Tibial nerve (tissue), 4 donors: ENCODE measurements around the gene DDX39B. TPM values are rescaled to one million over a fixed set of nuclear protein-coding genes. Genes with fewer than 3 reads are reported as not detected.

Experiments
- DNase-seq, 2 donors: peaks; one replicate each; pipeline ENCODE4 v3.0.0-alpha.2; 2019; ENCODE audit warnings: low spot score in 2 of 2
- H3K27ac ChIP-seq, 4 donors: fragments of 200-600 bp; sonication (generic) in 3 of 4; one replicate each; pipeline ENCODE4 v1.5.1; 2017 to 2019; ENCODE audit warnings: mild to moderate bottlenecking in 1 of 4
- H3K27me3 ChIP-seq, 2 donors: fragments of 200-600 bp; sonication (generic) in 1 of 2; one replicate each; pipeline versions ENCODE4 v1.5.1 to v1.6.0; 2017 to 2019
- H3K36me3 ChIP-seq, 3 donors: fragments of 200-600 bp; sonication (generic); one replicate each; pipeline ENCODE4 v1.5.1; 2018 to 2019
- H3K4me1 ChIP-seq, 4 donors: fragments of 200-600 bp; sonication (generic) in 3 of 4; one replicate each; pipeline ENCODE4 v1.5.1; 2017 to 2019
- H3K4me3 ChIP-seq, 4 donors: fragments of 200-600 bp; sonication (generic) in 3 of 4; one replicate each; pipeline ENCODE4 v1.5.1; 2017 to 2019; ENCODE audit warnings: mild to moderate bottlenecking in 1 of 4, moderate library complexity in 1 of 4
- H3K9me3 ChIP-seq, 4 donors: fragments of 200-600 bp; sonication (generic) in 3 of 4; one replicate each; pipeline ENCODE4 v1.5.1; 2017 to 2019
- CTCF ChIP-seq, 5 experiments: fragments of 200-600 bp in 3 of 5; fragments of 450-650 bp in 2 of 5; sonication (generic) in 3 of 5; IDR thresholded peaks; one replicate each; pipeline ENCODE4 v1.5.1; 2016 to 2019; ENCODE audit warnings: antibody characterized with exemption in 5 of 5, mild to moderate bottlenecking in 3 of 5, moderate library complexity in 2 of 5
- EP300 ChIP-seq, 2 donors: sonication (generic); formaldehyde crosslinking; IDR thresholded peaks; one replicate each; pipeline ENCODE4 v1.6.1; 2017; ENCODE audit warnings: antibody characterized with exemption in 2 of 2, mild to moderate bottlenecking in 1 of 2
- POLR2A ChIP-seq, 2 donors: fragments of 450-650 bp; IDR thresholded peaks; one replicate each; pipeline ENCODE4 v1.6.1; 2017; ENCODE audit warnings: antibody characterized with exemption in 2 of 2, mild to moderate bottlenecking in 2 of 2, moderate library complexity in 2 of 2
- WGBS, 2 donors: methylation state at CpG; one replicate each; pipeline ENCODE4 v1.1.5; 2018; 5-methylcytosine and 5-hydroxymethylcytosine counted together
- total RNA-seq, 4 donors: library from RNA; depleted of rRNA; stranded (reverse); fragments of >200 nt; gene quantifications; one replicate each; pipeline ENCODE4 v1.1.0, GENCODE V29; 2016

DDX39B gene
- total RNA-seq, 4 donors from 2014 or later, result 306 to 436 (median 358) TPM

- peak overlapping the region; percentile 34 to 50 (median 34) for H3K4me3 ChIP-seq
- DNase-seq, result no peak
Observed at GRCh38 chr6:31547727-31548543, 6.1 kb upstream of the DDX39B start.

GRCh38 chr6:31546958-31547726 is 5.3 kb upstream of the DDX39B start, which contains the start of gene NFKBIL1:
Gene NFKBIL1 (plus strand): TSS chr6:31547608. CDS start chr6:31547695, 87 bp downstream.
- H3K4me1 ChIP-seq, result peaks cover 0 to 44% (median 19%) of the 10 kb centered on the region in 4 donors
- peak; percentile 93 to 96 for TF ChIP-seq EP300 (IDR thresholded peaks at IDR 0.05)
- TF ChIP-seq POLR2A (IDR thresholded peaks at IDR 0.05), result peak in 1 of 2 donors; percentile 74
- TF ChIP-seq CTCF (IDR thresholded peaks at IDR 0.05), result peak in 2 of 5 experiments; percentile 8 to 15
- H3K27me3 ChIP-seq, result no peaks in the 10 kb centered on the region
- 0 to 1% methylated on average over 25 of the region's 25 CpGs for WGBS, 2 donors
- H3K27ac ChIP-seq, result peak within 1 kb of the TSS; percentile 85 to 92 (median 88)
- H3K9me3 ChIP-seq, result no peaks in the 10 kb centered on the region
- DNase-seq, result peak; percentile 93 to 94
- H3K4me3 ChIP-seq, result peak within 1 kb of the TSS; percentile 34 to 50 (median 34)
- peaks cover 0 to 35% (median 3%) of the 10 kb centered on the region in 3 donors for H3K36me3 ChIP-seq

More at GRCh38 chr6:31547727-31548543, 6.1 kb upstream of the DDX39B start:
- H3K4me1 ChIP-seq, result peaks cover 0 to 39% (median 14%) of the 10 kb centered on the region in 4 donors
- TF ChIP-seq POLR2A (IDR thresholded peaks at IDR 0.05) (no peak), EP300 (IDR thresholded peaks at IDR 0.05) (peak in 1 of 2 donors; percentile 13), CTCF (IDR thresholded peaks at IDR 0.05) (no peak)
- no peaks in the 10 kb centered on the region for H3K9me3 ChIP-seq
- H3K27me3 ChIP-seq, result no peaks in the 10 kb centered on the region
- 76 to 77% methylated on average over 24 of the region's 24 CpGs for WGBS, 2 donors
- peaks cover 0 to 40% (median 3%) of the 10 kb centered on the region in 3 donors for H3K36me3 ChIP-seq
- H3K27ac ChIP-seq, result peak overlapping the region; percentile 85 to 92 (median 88)

- WGBS, 2 donors, result 7 to 8% methylated on average over 11 of the region's 11 CpGs
- peak; percentile 82 to 94 for DNase-seq
- Histone ChIP-seq H3K4me1 (peaks cover 0 to 44% (median 19%) of the 10 kb centered on the region in 4 donors), H3K4me3 (peak within 1 kb of the TSS; percentile 34 to 50 (median 34)), H3K27ac (peak within 1 kb of the TSS; percentile 85 to 92 (median 88)), H3K36me3 (peaks cover 0 to 28% (median 3%) of the 10 kb centered on the region in 3 donors), H3K27me3 (no peaks in the 10 kb centered on the region), H3K9me3 (no peaks in the 10 kb centered on the region)
- TF ChIP-seq POLR2A (IDR thresholded peaks at IDR 0.05), result no peak
- TF ChIP-seq CTCF (IDR thresholded peaks at IDR 0.05), result peak; percentile 95 to 98 (median 96)
- TF ChIP-seq EP300 (IDR thresholded peaks at IDR 0.05), result peak in 1 of 2 donors; percentile 38
Observed at GRCh38 chr6:31546339-31546957, 4.6 kb upstream of the DDX39B start, which contains the start of gene ATP6V1G2. Gene ATP6V1G2 (minus strand): TSS chr6:31546608. CDS start chr6:31546559, 49 bp downstream.

GRCh38 chr6:31545291-31545690 is 3.5 kb upstream of the DDX39B start:
- peaks cover 0 to 17% (median 3%) of the 10 kb centered on the region in 3 donors for H3K36me3 ChIP-seq
- H3K27ac ChIP-seq, result no peak overlapping the region
- no peak overlapping the region for H3K4me3 ChIP-seq
- no peak for DNase-seq
- no peaks in the 10 kb centered on the region for H3K9me3 ChIP-seq
- H3K4me1 ChIP-seq, result peaks cover 0 to 46% (median 20%) of the 10 kb centered on the region in 4 donors
- TF ChIP-seq EP300 (IDR thresholded peaks at IDR 0.05) (no peak), POLR2A (IDR thresholded peaks at IDR 0.05) (no peak), CTCF (IDR thresholded peaks at IDR 0.05) (no peak)
- H3K27me3 ChIP-seq, result no peaks in the 10 kb centered on the region
- WGBS, 2 donors, result 71 to 76% methylated on average over 7 of the region's 7 CpGs
